ENCODE data around the gene MRPS21.

DNA sequence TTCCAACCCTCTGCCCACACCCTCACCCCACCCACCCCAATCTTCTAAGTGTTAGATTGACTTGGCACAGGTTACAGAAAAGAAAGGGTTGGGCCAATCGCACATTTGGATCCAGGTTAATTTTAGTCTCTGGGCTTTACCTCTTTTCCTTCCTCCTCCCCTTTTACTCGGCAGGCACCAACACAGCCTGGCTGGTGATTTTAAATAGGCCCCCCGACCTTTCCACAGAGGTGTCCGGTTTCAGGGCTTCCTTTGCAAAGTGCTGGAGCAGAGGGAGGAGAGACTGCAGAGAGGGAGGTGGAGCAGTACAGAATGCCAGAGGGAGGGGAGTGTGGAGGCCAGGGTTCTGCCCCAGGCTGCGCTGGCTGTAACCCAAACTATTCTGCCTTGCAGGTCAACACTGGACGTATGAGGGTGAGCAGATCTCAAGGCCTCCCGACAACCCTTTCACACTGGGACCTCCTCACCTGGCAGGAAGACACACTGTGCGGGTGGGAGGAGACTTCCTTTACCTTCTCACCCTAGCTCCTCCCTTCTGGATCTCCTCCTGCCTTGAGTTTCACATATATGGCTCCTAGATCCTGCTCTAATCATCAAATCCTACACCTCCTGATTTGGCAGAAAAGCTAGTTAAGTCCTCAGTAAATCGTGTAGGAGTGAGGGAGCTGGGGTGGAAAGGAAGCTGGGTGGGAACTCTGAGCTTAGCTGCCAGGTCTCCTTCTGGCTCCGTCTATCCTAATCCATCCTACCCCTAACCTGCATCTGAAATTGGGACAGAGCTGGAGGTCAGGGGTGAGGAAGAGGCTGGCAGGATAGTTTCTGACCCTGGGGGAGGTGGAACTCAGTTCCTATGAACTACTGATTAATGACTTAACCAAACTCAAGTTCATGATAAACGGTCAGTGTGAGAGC is 33.6 kb upstream of the MRPS21 start:
- no peak for TF ChIP-seq CTCF (IDR thresholded peaks at IDR 0.05)
- peak in 1 of 2 donors; percentile 58 for TF ChIP-seq POLR2A (IDR thresholded peaks at IDR 0.05)

Data from thyroid gland (tissue), 4 donors.